ENCODE results near the gene WDPCP. TPM values are rescaled to one million over a fixed set of nuclear protein-coding genes. Genes with fewer than 3 reads are reported as not detected.

WDPCP gene
- total RNA-seq, 1 experiment from 2014 or later, result 7.4 TPM

DNA sequence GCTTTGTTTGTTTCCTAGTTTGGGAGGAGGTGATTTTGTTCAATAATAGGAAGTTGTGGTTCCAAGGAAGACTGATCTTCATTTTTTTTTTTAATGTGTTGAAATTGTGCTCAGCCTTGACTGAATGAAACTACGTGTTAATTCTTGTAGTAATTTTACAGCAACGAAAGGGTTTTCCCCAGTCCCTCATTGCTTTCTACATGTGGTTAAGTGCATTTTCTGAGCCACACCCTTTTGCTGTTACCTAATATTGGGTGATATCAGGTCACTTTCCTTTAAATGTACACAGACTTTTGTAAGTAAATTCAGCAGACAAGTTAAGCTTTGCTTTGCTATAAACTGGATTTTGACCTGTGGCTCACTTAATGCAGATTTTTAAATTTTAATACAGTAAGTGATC lies 464.1 kb downstream of the WDPCP start:
- DNase-seq (ENCODE audit: low read depth, low spot score), result no peak
- Histone ChIP-seq H3K4me1 (ENCODE audit: control insufficient read depth, insufficient read depth, low read length) (no peaks in the 10 kb centered on the region), H3K36me3 (ENCODE audit: control insufficient read depth, insufficient read depth, low read length) (no peaks in the 10 kb centered on the region), H3K4me3 (ENCODE audit: low read depth in 2 of 2, low read length in 2 of 2) (no peak overlapping the region), H3K9me3 (ENCODE audit: control insufficient read depth, insufficient read depth, low read depth, low read length) (no peaks in the 10 kb centered on the region), H3K27ac (ENCODE audit: low read length) (no peak overlapping the region), H3K27me3 (ENCODE audit: control insufficient read depth, insufficient read depth, low read length) (no peaks in the 10 kb centered on the region)
- CTCF ChIA-PET, result no interaction called here
- in situ Hi-C loops (cut with HindIII; ENCODE audit: low pct_unique_long_range_greater_than_20kb, low sequenced_read_pairs) (no loop called here), intact Hi-C loops (cut with micrococcal nuclease; ENCODE audit: unreplicated experiment) (no loop called here)
- POLR2A ChIA-PET, result no interaction called here
- ATAC-seq, result no peak
- TF ChIP-seq, protein P1, sequence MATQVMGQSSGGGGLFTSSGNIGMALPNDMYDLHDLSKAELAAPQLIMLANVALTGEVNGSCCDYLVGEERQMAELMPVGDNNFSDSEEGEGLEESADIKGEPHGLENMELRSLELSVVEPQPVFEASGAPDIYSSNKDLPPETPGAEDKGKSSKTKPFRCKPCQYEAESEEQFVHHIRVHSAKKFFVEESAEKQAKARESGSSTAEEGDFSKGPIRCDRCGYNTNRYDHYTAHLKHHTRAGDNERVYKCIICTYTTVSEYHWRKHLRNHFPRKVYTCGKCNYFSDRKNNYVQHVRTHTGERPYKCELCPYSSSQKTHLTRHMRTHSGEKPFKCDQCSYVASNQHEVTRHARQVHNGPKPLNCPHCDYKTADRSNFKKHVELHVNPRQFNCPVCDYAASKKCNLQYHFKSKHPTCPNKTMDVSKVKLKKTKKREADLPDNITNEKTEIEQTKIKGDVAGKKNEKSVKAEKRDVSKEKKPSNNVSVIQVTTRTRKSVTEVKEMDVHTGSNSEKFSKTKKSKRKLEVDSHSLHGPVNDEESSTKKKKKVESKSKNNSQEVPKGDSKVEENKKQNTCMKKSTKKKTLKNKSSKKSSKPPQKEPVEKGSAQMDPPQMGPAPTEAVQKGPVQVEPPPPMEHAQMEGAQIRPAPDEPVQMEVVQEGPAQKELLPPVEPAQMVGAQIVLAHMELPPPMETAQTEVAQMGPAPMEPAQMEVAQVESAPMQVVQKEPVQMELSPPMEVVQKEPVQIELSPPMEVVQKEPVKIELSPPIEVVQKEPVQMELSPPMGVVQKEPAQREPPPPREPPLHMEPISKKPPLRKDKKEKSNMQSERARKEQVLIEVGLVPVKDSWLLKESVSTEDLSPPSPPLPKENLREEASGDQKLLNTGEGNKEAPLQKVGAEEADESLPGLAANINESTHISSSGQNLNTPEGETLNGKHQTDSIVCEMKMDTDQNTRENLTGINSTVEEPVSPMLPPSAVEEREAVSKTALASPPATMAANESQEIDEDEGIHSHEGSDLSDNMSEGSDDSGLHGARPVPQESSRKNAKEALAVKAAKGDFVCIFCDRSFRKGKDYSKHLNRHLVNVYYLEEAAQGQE (IDR thresholded peaks at IDR 0.05; ENCODE audit: insufficient read depth in 1 of 2, low read depth in 2 of 2, low read length in 1 of 2), result no peak
- TF ChIP-seq TCF7L2 (IDR thresholded peaks at IDR 0.05; ENCODE audit: low read depth, low read length) (no peak), POLR2AphosphoS5 (IDR thresholded peaks at IDR 0.05; ENCODE audit: low read depth, low read length) (no peak), SIN3A (IDR thresholded peaks at IDR 0.05; ENCODE audit: borderline replicate concordance, insufficient read depth, low read depth, low read length) (no peak)
- TF ChIP-seq, protein P2, sequence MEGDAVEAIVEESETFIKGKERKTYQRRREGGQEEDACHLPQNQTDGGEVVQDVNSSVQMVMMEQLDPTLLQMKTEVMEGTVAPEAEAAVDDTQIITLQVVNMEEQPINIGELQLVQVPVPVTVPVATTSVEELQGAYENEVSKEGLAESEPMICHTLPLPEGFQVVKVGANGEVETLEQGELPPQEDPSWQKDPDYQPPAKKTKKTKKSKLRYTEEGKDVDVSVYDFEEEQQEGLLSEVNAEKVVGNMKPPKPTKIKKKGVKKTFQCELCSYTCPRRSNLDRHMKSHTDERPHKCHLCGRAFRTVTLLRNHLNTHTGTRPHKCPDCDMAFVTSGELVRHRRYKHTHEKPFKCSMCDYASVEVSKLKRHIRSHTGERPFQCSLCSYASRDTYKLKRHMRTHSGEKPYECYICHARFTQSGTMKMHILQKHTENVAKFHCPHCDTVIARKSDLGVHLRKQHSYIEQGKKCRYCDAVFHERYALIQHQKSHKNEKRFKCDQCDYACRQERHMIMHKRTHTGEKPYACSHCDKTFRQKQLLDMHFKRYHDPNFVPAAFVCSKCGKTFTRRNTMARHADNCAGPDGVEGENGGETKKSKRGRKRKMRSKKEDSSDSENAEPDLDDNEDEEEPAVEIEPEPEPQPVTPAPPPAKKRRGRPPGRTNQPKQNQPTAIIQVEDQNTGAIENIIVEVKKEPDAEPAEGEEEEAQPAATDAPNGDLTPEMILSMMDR (IDR thresholded peaks at IDR 0.05), result no peak
- no TSS peak for BruUV-seq (replicated peaks)

DNA sequence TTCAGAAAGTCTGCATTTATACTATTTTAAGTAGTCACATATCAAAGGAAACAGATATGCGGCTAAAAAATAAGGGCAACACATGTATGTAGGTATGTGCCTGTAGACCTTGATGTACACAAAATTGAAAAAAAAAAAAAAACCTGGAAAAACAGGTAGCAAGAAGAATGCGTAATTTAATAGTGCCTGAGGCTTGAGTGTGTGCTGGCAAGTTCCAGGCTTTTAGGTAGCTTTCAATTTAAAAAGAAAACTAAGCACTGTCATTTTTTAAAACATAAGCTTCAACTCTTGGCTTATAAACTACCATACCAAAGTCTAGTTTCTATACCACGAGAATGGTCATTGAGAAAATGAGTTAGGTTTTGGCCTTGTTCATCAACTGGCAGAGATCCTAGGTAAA lies 465.4 kb downstream of the WDPCP start:
- DNase-seq (ENCODE audit: low read depth, low spot score) (no peak), ATAC-seq (no peak)
- Histone ChIP-seq H3K4me3 (ENCODE audit: low read depth in 2 of 2, low read length in 2 of 2) (no peak overlapping the region), H3K27me3 (ENCODE audit: control insufficient read depth, insufficient read depth, low read length) (no peaks in the 10 kb centered on the region), H3K27ac (ENCODE audit: low read length) (no peak overlapping the region), H3K36me3 (ENCODE audit: control insufficient read depth, insufficient read depth, low read length) (no peaks in the 10 kb centered on the region), H3K4me1 (ENCODE audit: control insufficient read depth, insufficient read depth, low read length) (no peaks in the 10 kb centered on the region), H3K9me3 (ENCODE audit: control insufficient read depth, insufficient read depth, low read depth, low read length) (no peaks in the 10 kb centered on the region)
- TF ChIP-seq TCF7L2 (IDR thresholded peaks at IDR 0.05; ENCODE audit: low read depth, low read length) (no peak), SIN3A (IDR thresholded peaks at IDR 0.05; ENCODE audit: borderline replicate concordance, insufficient read depth, low read depth, low read length) (no peak), POLR2AphosphoS5 (IDR thresholded peaks at IDR 0.05; ENCODE audit: low read depth, low read length) (no peak)
- TF ChIP-seq, protein P2 (IDR thresholded peaks at IDR 0.05), result no peak
- TF ChIP-seq, protein P1 (IDR thresholded peaks at IDR 0.05; ENCODE audit: insufficient read depth in 1 of 2, low read depth in 2 of 2, low read length in 1 of 2), result no peak
- ChIA-PET POLR2A (no interaction called here), CTCF (no interaction called here)
- in situ Hi-C loops (cut with HindIII; ENCODE audit: low pct_unique_long_range_greater_than_20kb, low sequenced_read_pairs) (no loop called here), intact Hi-C loops (cut with micrococcal nuclease; ENCODE audit: unreplicated experiment) (no loop called here)
- BruUV-seq (replicated peaks), result no TSS peak
